B cell (primary cell): ENCODE data around the gene ABCA1. TPM values are rescaled to one million over a fixed set of nuclear protein-coding genes. Genes with fewer than 3 reads are reported as not detected.

Experiments
- ATAC-seq: fragments of 200-7000 bp; cut with Tn5 transposase; one replicate; pipeline ENCODE4 v1.10.0; 2021; ENCODE audit warnings: low read depth, mild to moderate bottlenecking, moderate number of reproducible peaks, moderate library complexity
- CTCF ChIA-PET: fragments of 350-600 bp; sonication (Branson Sonifier 250); formaldehyde crosslinking; loops from one replicate; lab custom pipeline; 2021; ENCODE audit warnings: antibody characterized with exemption, inconsistent platforms; lab: Charles Lee
- POLR2A ChIA-PET: fragments of 350-600 bp; sonication (Branson Sonifier 250); formaldehyde crosslinking; loops from one replicate; lab custom pipeline; 2021; ENCODE audit warnings: antibody characterized with exemption; lab: Charles Lee
- DNase-seq: peaks from one replicate; pipeline ENCODE4 v3.0.0; 2013
- H2AFZ ChIP-seq: 2 replicates; pipeline ENCODE4 v1.6.1; 2012; ENCODE audit warnings: mild to moderate bottlenecking, low read depth, low read length; ENCODE audit not compliant: insufficient read depth, poor library complexity, severe bottlenecking
- H3K27ac ChIP-seq, 2 donors: 1 replicate in 1 of 2; 2 replicates in 1 of 2; pipeline ENCODE4 v1.5.1; 2012 to 2013; ENCODE audit warnings: low read length in 2 of 2, mild to moderate bottlenecking in 2 of 2, moderate library complexity in 1 of 2
- H3K27me3 ChIP-seq, 4 experiments: fragments of 200-600 bp in 1 of 4; sonication (generic) in 1 of 4; replicated peaks in 1 of 4; 1 replicate in 2 of 4; 2 replicates in 2 of 4; pipeline versions ENCODE4 v1.6.1 to v1.7.0; 2013 to 2016; ENCODE audit warnings: low read length in 3 of 4, mild to moderate bottlenecking in 2 of 4, mixed read lengths in 1 of 4, moderate library complexity in 1 of 4; ENCODE audit not compliant: insufficient read depth in 4 of 4, control insufficient read depth in 3 of 4; ENCODE audit errors: control extremely low read depth in 1 of 4
- H3K36me3 ChIP-seq, 2 experiments: replicated peaks in 1 of 2; 1 replicate in 1 of 2; 2 replicates in 1 of 2; pipeline versions ENCODE4 v1.6.1 to v1.7.1; 2013; ENCODE audit warnings: low read length in 1 of 2; ENCODE audit not compliant: insufficient read depth in 2 of 2, control insufficient read depth in 1 of 2; ENCODE audit errors: control extremely low read depth in 1 of 2, extremely low read depth in 1 of 2
- H3K4me1 ChIP-seq, 2 donors: fragments of 200-600 bp in 1 of 2; sonication (generic) in 1 of 2; 1 replicate in 1 of 2; 2 replicates in 1 of 2; pipeline versions ENCODE4 v1.5.1 to v1.6.1; 2013 to 2017; ENCODE audit warnings: low read length in 2 of 2; ENCODE audit not compliant: control insufficient read depth in 2 of 2, insufficient read depth in 2 of 2
- H3K4me2 ChIP-seq: replicated peaks from 2 replicates; pipeline ENCODE3; 2012; ENCODE audit warnings: mild to moderate bottlenecking, low read depth, low read length; ENCODE audit not compliant: poor library complexity, severe bottlenecking
- H3K4me3 ChIP-seq, 5 experiments: fragments of 200-600 bp in 1 of 5; sonication (generic) in 1 of 5; 1 replicate in 3 of 5; 2 replicates in 2 of 5; pipeline versions ENCODE4 v1.5.1 to v1.7.0; 2011 to 2016; ENCODE audit warnings: low read length in 4 of 5, mild to moderate bottlenecking in 4 of 5, low read depth in 2 of 5, control low read depth in 1 of 5, moderate library complexity in 1 of 5; ENCODE audit not compliant: insufficient read depth in 1 of 5; ENCODE audit errors: control extremely low read depth in 1 of 5, extremely low read depth in 1 of 5
- H3K79me2 ChIP-seq: fragments of 200-600 bp; sonication (generic); one replicate; pipeline ENCODE4 v1.6.0; 2016; ENCODE audit warnings: low read length; ENCODE audit not compliant: control insufficient read depth, insufficient read depth
- H3K9ac ChIP-seq: fragments of 200-600 bp; sonication (generic); 2 replicates; pipeline ENCODE4 v1.6.1; 2017; ENCODE audit warnings: mild to moderate bottlenecking, low read length, moderate library complexity
- H3K9me3 ChIP-seq, 3 donors: one replicate each; pipeline versions ENCODE4 v1.6.1 to v1.7.1; 2013; ENCODE audit warnings: low read length in 2 of 3; ENCODE audit not compliant: control insufficient read depth in 2 of 3, insufficient read depth in 1 of 3; ENCODE audit errors: control extremely low read depth in 1 of 3
- H4K20me1 ChIP-seq: 2 replicates; pipeline ENCODE4 v1.6.0; 2012; ENCODE audit warnings: mild to moderate bottlenecking, low read length; ENCODE audit not compliant: insufficient read depth, control insufficient read depth, poor library complexity, severe bottlenecking
- H3K27ac Mint-ChIP-seq: one replicate; pipeline ENCODE4 v1.8.0; 2021; ENCODE audit warnings: mixed read lengths
- H3K27me3 Mint-ChIP-seq: one replicate; pipeline ENCODE4 v1.8.0; 2021; ENCODE audit warnings: mixed read lengths
- H3K4me1 Mint-ChIP-seq: one replicate; pipeline ENCODE4 v1.8.0; 2021; ENCODE audit warnings: mixed read lengths
- H3K4me3 Mint-ChIP-seq: one replicate; pipeline ENCODE4 v1.8.0; 2021; ENCODE audit warnings: mixed read lengths
- H3K9me3 Mint-ChIP-seq: one replicate; pipeline ENCODE4 v1.8.0; 2022; ENCODE audit warnings: mixed read lengths; ENCODE audit not compliant: insufficient read depth
- CTCF ChIP-seq: fragments of 200-600 bp; IDR thresholded peaks from one replicate; pipeline ENCODE4 v1.8.0; 2022; ENCODE audit warnings: antibody characterized with exemption, mild to moderate bottlenecking
- EZH2 ChIP-seq: IDR thresholded peaks from 2 replicates; pipeline ENCODE4 v1.6.1; 2012; ENCODE audit warnings: borderline replicate concordance, low read depth, mild to moderate bottlenecking, moderate library complexity, low read length; ENCODE audit not compliant: insufficient read depth, poor library complexity, severe bottlenecking
- WGBS: methylation state at CpG from one replicate; pipeline ENCODE4 v1.1.5; 2013; ENCODE audit warnings: missing lambda C conversion rate; ENCODE audit not compliant: insufficient coverage; 5-methylcytosine and 5-hydroxymethylcytosine counted together
- intact Hi-C: fragments of 100-400 bp; cut with micrococcal nuclease; formaldehyde crosslinking; loops from one replicate; pipeline ENCODE4 v1.10.0; 2022
- polyA plus RNA-seq: library from polyadenylated mRNA; depleted of rRNA; stranded (reverse); fragments of >200 nt; gene quantifications from 2 replicates; pipeline ENCODE4 v1.2.3, GENCODE V29; 2012
- total RNA-seq, 2 donors: library from RNA; stranded (reverse); fragments of 120-200 nt in 1 of 2; gene quantifications; 1 replicate in 1 of 2; 2 replicates in 1 of 2; pipeline versions ENCODE4 v1.2.3 to v1.2.4, GENCODE V29; 2013 to 2022

The ABCA1 gene
- total and polyA plus RNA-seq, 2 donors (not counting 1 experiment from before 2014, with no cell fraction given), result 5.2 to 24.0 TPM

- Histone ChIP-seq H3K36me3 (no peaks in the 10 kb centered on the region), H4K20me1 (no peaks in the 10 kb centered on the region), H3K79me2 (no peaks in the 10 kb centered on the region), H2AFZ (peak overlapping the region; percentile 17), H3K4me3 (peak overlapping the region in 1 of 5 experiments; percentile 3), H3K9me3 (peaks cover 0 to 7% (median 0%) of the 10 kb centered on the region in 3 donors), H3K4me1 (peaks cover 44 to 50% of the 10 kb centered on the region in 2 donors), H3K4me2 (peak overlapping the region; percentile 32), H3K27me3 (no peaks in the 10 kb centered on the region), H3K27ac (peak overlapping the region in 1 of 2 donors; percentile 50), H3K9ac (peak overlapping the region; percentile 21)
- peak overlapping the region; percentile 70 for H3K4me3 Mint-ChIP-seq
- 20% methylated on average over 1 of the region's 5 CpGs for WGBS
- DNase-seq, result peak; percentile 22
- no peak for ATAC-seq
- peak overlapping the region; percentile 64 for H3K27ac Mint-ChIP-seq
- ChIA-PET POLR2A (no interaction called here), CTCF (no interaction called here)
- H3K9me3 Mint-ChIP-seq, result no peaks in the 10 kb centered on the region
- intact Hi-C loops, result loop anchor here (2.0 kb wide), 1 partner anchor 14 kb away; no protein-coding TSS in a partner anchor
- H3K4me1 Mint-ChIP-seq, result peaks cover 34% of the 10 kb centered on the region
- TF ChIP-seq CTCF (no peak), EZH2 (no peak)
- H3K27me3 Mint-ChIP-seq, result no peaks in the 10 kb centered on the region
Measured at GRCh38 chr9:104772714-104773510, 155.0 kb downstream of the ABCA1 start.

GRCh38 chr9:104769655-104770054, 158.3 kb downstream of the ABCA1 start:
- H3K27me3 ChIP-seq, result no peaks in the 10 kb centered on the region
- Mint-ChIP-seq H3K4me3 (peak overlapping the region; percentile 50), H3K27ac (peak overlapping the region; percentile 86), H3K4me1 (peaks cover 50% of the 10 kb centered on the region), H3K9me3 (no peaks in the 10 kb centered on the region), H3K27me3 (no peaks in the 10 kb centered on the region)
- H3K4me3 ChIP-seq, result peak overlapping the region in 2 of 5 experiments; percentile 20 to 22
- peak overlapping the region; percentile 57 for H3K4me2 ChIP-seq
- H3K4me1 ChIP-seq, result peaks cover 23 to 39% of the 10 kb centered on the region in 2 donors
- ATAC-seq (peak; percentile 61), DNase-seq (peak; percentile 39)
- no CpG with 5 or more reads among the region's 2 CpGs for WGBS
- H2AFZ ChIP-seq, result peak overlapping the region; percentile 48
- no peak for TF ChIP-seq EZH2
- no peak for TF ChIP-seq CTCF
- CTCF ChIA-PET, result interaction anchor here (1.2 to 1.3 kb wide), 3 partner anchors 11 to 22 kb away, joined by 3 to 6 read pairs (median 5); partner anchors contain the start of gene NIPSNAP3A
- intact Hi-C loops, result no loop called here
- POLR2A ChIA-PET, result no interaction called here
- H3K79me2 ChIP-seq, result no peaks in the 10 kb centered on the region
- peaks cover 0 to 4% (median 0%) of the 10 kb centered on the region in 3 donors for H3K9me3 ChIP-seq
- no peaks in the 10 kb centered on the region for H4K20me1 ChIP-seq
- peak overlapping the region; percentile 12 for H3K9ac ChIP-seq
- peak overlapping the region; percentile 62 to 88 for H3K27ac ChIP-seq
- H3K36me3 ChIP-seq, result no peaks in the 10 kb centered on the region
